Choroid plexus epithelial cell (primary cell): ENCODE results near the gene TMEM116.

ENCODE experiments used
- DNase-seq: peaks from one replicate; pipeline ENCODE4 v3.0.0-alpha.2; 2010; ENCODE audit warnings: low read depth
- H3K4me3 ChIP-seq: 2 replicates; pipeline ENCODE4 v1.5.1; 2011; ENCODE audit warnings: low read depth, mild to moderate bottlenecking, control low read depth, low read length, moderate library complexity
- CTCF ChIP-seq: conservative IDR thresholded peaks from 2 replicates; pipeline ENCODE4 v1.5.1; 2011; ENCODE audit warnings: low read depth, mild to moderate bottlenecking, control low read depth, inconsistent platforms, low read length, moderate library complexity

TMEM116 gene

GRCh38 chr12:111887926-111888745, 124.8 kb downstream of the TMEM116 start:
- no peak overlapping the region for H3K4me3 ChIP-seq
- peak; percentile 16 for DNase-seq
- no peak for TF ChIP-seq CTCF

GRCh38 chr12:111886662-111887545, 126.1 kb downstream of the TMEM116 start:
- H3K4me3 ChIP-seq: no peak overlapping the region
- DNase-seq: no peak
- no peak for TF ChIP-seq CTCF

DNA sequence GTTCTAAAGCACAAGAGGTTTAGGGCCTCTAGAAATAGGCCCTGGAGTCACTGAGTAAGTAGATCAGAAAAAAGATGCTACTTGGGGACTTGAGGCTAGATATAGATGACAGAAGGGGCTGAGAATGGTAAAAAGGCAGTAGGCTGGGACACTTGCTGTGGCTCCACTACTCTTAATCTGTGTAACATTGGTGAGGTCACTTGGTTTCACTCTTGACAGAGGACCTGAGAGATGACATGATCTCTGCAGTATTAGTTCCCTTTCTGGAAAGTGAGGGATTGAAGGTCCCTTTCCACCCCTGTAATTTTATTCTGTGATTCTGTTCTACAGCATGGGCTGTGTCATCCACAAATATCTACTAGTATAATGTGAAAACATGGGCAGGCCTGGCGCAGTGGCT, 131.2 kb downstream of the TMEM116 start:
- no peak for TF ChIP-seq CTCF
- DNase-seq: no peak
- H3K4me3 ChIP-seq: no peak overlapping the region
